Peyer's patch (tissue), 4 donors: ENCODE results near the gene TRIM2.

Source experiments
- CTCF ChIP-seq, 6 experiments: fragments of 450-650 bp in 4 of 6; fragments of 200-600 bp in 2 of 6; sonication (generic) in 1 of 6; IDR thresholded peaks; one replicate each; pipeline ENCODE4 v1.5.1; 2017 to 2019; ENCODE audit warnings: antibody characterized with exemption in 6 of 6, mild to moderate bottlenecking in 3 of 6, moderate library complexity in 1 of 6
- POLR2A ChIP-seq, 2 donors: fragments of 450-650 bp; IDR thresholded peaks; one replicate each; pipeline ENCODE4 v1.5.1; 2017; ENCODE audit warnings: antibody characterized with exemption in 2 of 2, mild to moderate bottlenecking in 2 of 2, moderate library complexity in 2 of 2

- TF ChIP-seq CTCF (IDR thresholded peaks at IDR 0.05) (no peak), POLR2A (IDR thresholded peaks at IDR 0.05) (no peak)
These were observed 157.9 kb downstream of the TRIM2 start for GRCh38 chr4:153362184-153362583.
